Immature natural killer cell (primary cell): ENCODE measurements around the gene SNX10. TPM values are rescaled to one million over a fixed set of nuclear protein-coding genes. Genes with fewer than 3 reads are reported as not detected.

Source experiments
- DNase-seq, 3 donors: peaks; one replicate each; pipeline ENCODE4 v3.0.0; 2022; ENCODE audit warnings: mixed read lengths in 1 of 3
- H3K27ac Mint-ChIP-seq, 6 donors: one replicate each; pipeline ENCODE4 v1.8.0; 2020; ENCODE audit warnings: mixed read lengths in 6 of 6, mild to moderate bottlenecking in 5 of 6, inconsistent platforms in 4 of 6, moderate library complexity in 3 of 6
- H3K27me3 Mint-ChIP-seq, 3 donors: one replicate each; pipeline ENCODE4 v1.8.0; 2020 to 2021; ENCODE audit warnings: low read depth in 3 of 3, mild to moderate bottlenecking in 3 of 3, mixed read lengths in 3 of 3, moderate library complexity in 3 of 3, inconsistent platforms in 1 of 3
- H3K36me3 Mint-ChIP-seq, 3 donors: one replicate each; pipeline ENCODE4 v1.8.0; 2020; ENCODE audit warnings: mixed read lengths in 3 of 3, inconsistent platforms in 2 of 3, mild to moderate bottlenecking in 2 of 3
- H3K4me1 Mint-ChIP-seq, 2 donors: one replicate each; pipeline ENCODE4 v1.8.0; 2020; ENCODE audit warnings: inconsistent platforms in 2 of 2, mild to moderate bottlenecking in 2 of 2, mixed read lengths in 2 of 2, moderate library complexity in 1 of 2
- H3K4me3 Mint-ChIP-seq, 5 donors: one replicate each; pipeline ENCODE4 v1.8.0; 2020; ENCODE audit warnings: mild to moderate bottlenecking in 5 of 5, mixed read lengths in 5 of 5, inconsistent platforms in 3 of 5, moderate library complexity in 3 of 5
- H3K9me3 Mint-ChIP-seq, 6 donors: one replicate each; pipeline ENCODE4 v1.8.0; 2020; ENCODE audit warnings: mild to moderate bottlenecking in 6 of 6, mixed read lengths in 6 of 6, inconsistent platforms in 4 of 6, moderate library complexity in 3 of 6
- polyA plus RNA-seq, 3 donors: library from polyadenylated mRNA; unstranded; fragments of 300-500 nt; fragmentation: Illumina TruSeq; gene quantifications; one replicate each; pipeline ENCODE4 v1.2.3, GENCODE V29; 2021

Gene SNX10
- polyA plus RNA-seq, 3 donors from 2014 or later = 50.1 to 54.3 (median 51.8) TPM

- H3K27ac Mint-ChIP-seq = no peak overlapping the region
- H3K36me3 Mint-ChIP-seq = no peaks in the 10 kb centered on the region
- peaks cover 7% of the 10 kb centered on the region in 2 donors for H3K4me1 Mint-ChIP-seq
- DNase-seq = no peak
- H3K4me3 Mint-ChIP-seq = no peak overlapping the region
- no peaks in the 10 kb centered on the region for H3K9me3 Mint-ChIP-seq
- peaks cover 0 to 18% (median 5%) of the 10 kb centered on the region in 3 donors for H3K27me3 Mint-ChIP-seq
Measured at GRCh38 chr7:26393818-26394217, 102.2 kb downstream of the SNX10 start.

- H3K9me3 Mint-ChIP-seq = no peaks in the 10 kb centered on the region
- DNase-seq = no peak
- peaks cover 0 to 23% (median 7%) of the 10 kb centered on the region in 3 donors for H3K27me3 Mint-ChIP-seq
- H3K4me3 Mint-ChIP-seq = peak overlapping the region; percentile 77 to 89 (median 81)
- peaks cover 16 to 18% of the 10 kb centered on the region in 2 donors for H3K4me1 Mint-ChIP-seq
- H3K27ac Mint-ChIP-seq = no peak overlapping the region
- H3K36me3 Mint-ChIP-seq = no peaks in the 10 kb centered on the region
Measured at GRCh38 chr7:26397332-26397731, 105.7 kb downstream of the SNX10 start.

- H3K27ac Mint-ChIP-seq = no peak overlapping the region
Measured at GRCh38 chr7:26397796-26398426, 106.2 kb downstream of the SNX10 start.

GRCh38 chr7:26398427-26398755 lies 106.7 kb downstream of the SNX10 start:
- peak overlapping the region; percentile 77 to 89 (median 81) for H3K4me3 Mint-ChIP-seq
- no peaks in the 10 kb centered on the region for H3K9me3 Mint-ChIP-seq
- H3K27ac Mint-ChIP-seq = no peak overlapping the region
- H3K27me3 Mint-ChIP-seq = peaks cover 0 to 23% (median 7%) of the 10 kb centered on the region in 3 donors
- peaks cover 16 to 18% of the 10 kb centered on the region in 2 donors for H3K4me1 Mint-ChIP-seq
- DNase-seq = peak in 1 of 3 donors; percentile 13
- H3K36me3 Mint-ChIP-seq = no peaks in the 10 kb centered on the region

More at GRCh38 chr7:26397796-26398426, 106.2 kb downstream of the SNX10 start:
- no peaks in the 10 kb centered on the region for H3K36me3 Mint-ChIP-seq
- H3K4me3 Mint-ChIP-seq = peak overlapping the region; percentile 77 to 89 (median 81)
- peaks cover 0 to 23% (median 7%) of the 10 kb centered on the region in 3 donors for H3K27me3 Mint-ChIP-seq
- peak in 2 of 3 donors; percentile 8 to 26 for DNase-seq
- peaks cover 16 to 18% of the 10 kb centered on the region in 2 donors for H3K4me1 Mint-ChIP-seq
- H3K9me3 Mint-ChIP-seq = no peaks in the 10 kb centered on the region

GRCh38 chr7:26398756-26399509 lies 107.3 kb downstream of the SNX10 start:
- Mint-ChIP-seq H3K36me3 (no peaks in the 10 kb centered on the region), H3K4me1 (peaks cover 16 to 18% of the 10 kb centered on the region in 2 donors), H3K4me3 (peak overlapping the region; percentile 85 to 95 (median 90)), H3K27ac (peak overlapping the region in 2 of 6 donors; percentile 53 to 71), H3K9me3 (no peaks in the 10 kb centered on the region), H3K27me3 (peaks cover 0 to 27% (median 7%) of the 10 kb centered on the region in 3 donors)
- peak; percentile 12 to 21 (median 14) for DNase-seq

GRCh38 chr7:26399736-26400135 lies 108.1 kb downstream of the SNX10 start:
- peaks cover 0 to 24% (median 7%) of the 10 kb centered on the region in 3 donors for H3K27me3 Mint-ChIP-seq
- no peaks in the 10 kb centered on the region for H3K9me3 Mint-ChIP-seq
- no peaks in the 10 kb centered on the region for H3K36me3 Mint-ChIP-seq
- no peak overlapping the region for H3K27ac Mint-ChIP-seq
- peak overlapping the region; percentile 85 to 95 (median 90) for H3K4me3 Mint-ChIP-seq
- no peak for DNase-seq
- peaks cover 16 to 18% of the 10 kb centered on the region in 2 donors for H3K4me1 Mint-ChIP-seq

- DNase-seq = no peak
- Mint-ChIP-seq H3K27me3 (peaks cover 0 to 15% (median 11%) of the 10 kb centered on the region in 3 donors), H3K9me3 (no peaks in the 10 kb centered on the region), H3K4me3 (no peak overlapping the region), H3K27ac (no peak overlapping the region), H3K4me1 (peaks cover 11 to 12% of the 10 kb centered on the region in 2 donors), H3K36me3 (no peaks in the 10 kb centered on the region)
Measured at GRCh38 chr7:26403640-26404039, 112.0 kb downstream of the SNX10 start.

- no peaks in the 10 kb centered on the region for H3K36me3 Mint-ChIP-seq
Measured at GRCh38 chr7:26404189-26404996, 112.7 kb downstream of the SNX10 start.

GRCh38 chr7:26406433-26406832 lies 114.8 kb downstream of the SNX10 start:
- peaks cover 0 to 8% (median 7%) of the 10 kb centered on the region in 3 donors for H3K27me3 Mint-ChIP-seq
- no peak overlapping the region for H3K4me3 Mint-ChIP-seq
- DNase-seq = no peak
- H3K36me3 Mint-ChIP-seq = no peaks in the 10 kb centered on the region
- H3K27ac Mint-ChIP-seq = no peak overlapping the region
- H3K4me1 Mint-ChIP-seq = no peaks in the 10 kb centered on the region
- no peaks in the 10 kb centered on the region for H3K9me3 Mint-ChIP-seq

More at GRCh38 chr7:26404189-26404996, 112.7 kb downstream of the SNX10 start:
- Mint-ChIP-seq H3K27ac (no peak overlapping the region), H3K27me3 (peaks cover 0 to 11% (median 8%) of the 10 kb centered on the region in 3 donors), H3K4me1 (peaks cover 4 to 5% of the 10 kb centered on the region in 2 donors), H3K4me3 (no peak overlapping the region), H3K9me3 (no peaks in the 10 kb centered on the region)
- DNase-seq = no peak

- DNase-seq = no peak
- H3K36me3 Mint-ChIP-seq = no peaks in the 10 kb centered on the region
- peaks cover 0 to 9% (median 4%) of the 10 kb centered on the region in 3 donors for H3K27me3 Mint-ChIP-seq
- no peak overlapping the region for H3K4me3 Mint-ChIP-seq
- H3K27ac Mint-ChIP-seq = no peak overlapping the region
- no peaks in the 10 kb centered on the region for H3K9me3 Mint-ChIP-seq
- no peaks in the 10 kb centered on the region for H3K4me1 Mint-ChIP-seq
Measured at GRCh38 chr7:26409661-26410547, 118.2 kb downstream of the SNX10 start.

GRCh38 chr7:26413007-26413691 lies 121.5 kb downstream of the SNX10 start:
- no peaks in the 10 kb centered on the region for H3K9me3 Mint-ChIP-seq
- no peaks in the 10 kb centered on the region for H3K36me3 Mint-ChIP-seq
- H3K4me1 Mint-ChIP-seq = no peaks in the 10 kb centered on the region
- DNase-seq = no peak
- no peak overlapping the region for H3K27ac Mint-ChIP-seq
- H3K4me3 Mint-ChIP-seq = no peak overlapping the region
- peaks cover 0 to 7% (median 2%) of the 10 kb centered on the region in 3 donors for H3K27me3 Mint-ChIP-seq

GRCh38 chr7:26416004-26416403 lies 124.3 kb downstream of the SNX10 start:
- Mint-ChIP-seq H3K9me3 (no peaks in the 10 kb centered on the region), H3K4me3 (no peak overlapping the region), H3K4me1 (no peaks in the 10 kb centered on the region), H3K36me3 (no peaks in the 10 kb centered on the region), H3K27me3 (peaks cover 0 to 8% (median 2%) of the 10 kb centered on the region in 3 donors), H3K27ac (no peak overlapping the region)
- DNase-seq = no peak
